GOT3 (cell line): ENCODE data around the gene ARHGAP6.
"Not testable (repeated sequence)": the region's sequence is repeated elsewhere in the genome, so short reads cannot be mapped to it uniquely, and the experiment has no call there.

Source experiments
- DNase-seq: peaks from one replicate; lab custom pipeline; 2025; ENCODE audit warnings: mixed read lengths; lab: John Stamatoyannopoulos, UW

ARHGAP6 gene

DNA sequence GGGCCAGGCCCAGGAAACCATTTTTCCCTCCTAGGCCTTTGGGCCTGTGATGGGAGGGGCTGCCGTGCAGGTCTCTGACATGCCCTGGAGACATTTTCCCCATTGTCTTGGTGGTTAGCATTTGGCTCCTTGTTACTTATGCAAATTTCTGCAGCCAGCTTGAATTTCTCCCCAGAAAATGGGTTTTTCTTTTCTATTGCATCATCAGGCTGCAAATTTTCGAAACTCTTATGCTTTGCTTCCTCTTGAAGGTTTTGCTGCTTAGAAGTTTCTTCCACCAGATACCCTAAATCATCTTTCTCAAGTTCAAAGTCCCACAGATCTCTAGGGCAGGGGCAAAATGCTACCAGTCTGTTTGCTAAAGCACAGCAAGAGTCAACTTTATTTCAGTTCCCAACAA is 430.3 kb downstream of the ARHGAP6 start:
- DNase-seq = not testable (repeated sequence)

DNA sequence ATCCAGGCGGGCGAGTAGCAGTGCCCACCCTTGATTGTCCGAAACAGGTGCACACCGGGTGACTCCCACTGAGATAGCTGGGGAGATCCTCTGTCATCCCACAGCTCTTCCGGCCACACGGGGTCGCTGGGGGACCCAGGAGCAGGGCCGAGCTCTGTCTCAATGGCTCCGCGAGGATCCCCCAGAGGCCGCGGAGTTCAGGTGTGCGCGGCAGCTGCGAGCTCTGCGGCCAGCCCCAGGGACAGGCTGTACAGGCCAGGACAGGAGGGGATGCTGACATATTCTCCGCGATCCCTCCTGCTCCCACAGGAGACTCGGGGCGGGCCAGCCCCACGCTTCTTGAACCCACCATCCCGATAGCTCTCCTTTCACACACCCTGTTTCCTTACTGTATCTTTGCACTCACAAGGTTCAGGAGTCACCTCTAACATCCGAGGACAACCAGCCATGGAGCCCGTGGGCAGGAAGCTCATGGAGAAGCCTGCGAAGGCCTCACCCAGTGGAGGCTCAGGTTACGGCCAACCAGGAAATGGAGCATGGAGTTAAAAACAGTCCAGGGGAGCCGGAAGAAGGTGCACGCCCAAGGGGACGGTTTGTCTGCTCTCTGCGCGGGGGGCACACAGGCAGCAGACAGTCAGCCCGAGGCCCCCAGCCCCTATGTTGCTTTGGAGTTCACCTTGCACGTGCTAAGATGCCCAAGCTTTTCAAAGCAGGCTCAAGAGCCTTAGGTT is 450.4 kb downstream of the ARHGAP6 start:
- DNase-seq = no peak

DNA sequence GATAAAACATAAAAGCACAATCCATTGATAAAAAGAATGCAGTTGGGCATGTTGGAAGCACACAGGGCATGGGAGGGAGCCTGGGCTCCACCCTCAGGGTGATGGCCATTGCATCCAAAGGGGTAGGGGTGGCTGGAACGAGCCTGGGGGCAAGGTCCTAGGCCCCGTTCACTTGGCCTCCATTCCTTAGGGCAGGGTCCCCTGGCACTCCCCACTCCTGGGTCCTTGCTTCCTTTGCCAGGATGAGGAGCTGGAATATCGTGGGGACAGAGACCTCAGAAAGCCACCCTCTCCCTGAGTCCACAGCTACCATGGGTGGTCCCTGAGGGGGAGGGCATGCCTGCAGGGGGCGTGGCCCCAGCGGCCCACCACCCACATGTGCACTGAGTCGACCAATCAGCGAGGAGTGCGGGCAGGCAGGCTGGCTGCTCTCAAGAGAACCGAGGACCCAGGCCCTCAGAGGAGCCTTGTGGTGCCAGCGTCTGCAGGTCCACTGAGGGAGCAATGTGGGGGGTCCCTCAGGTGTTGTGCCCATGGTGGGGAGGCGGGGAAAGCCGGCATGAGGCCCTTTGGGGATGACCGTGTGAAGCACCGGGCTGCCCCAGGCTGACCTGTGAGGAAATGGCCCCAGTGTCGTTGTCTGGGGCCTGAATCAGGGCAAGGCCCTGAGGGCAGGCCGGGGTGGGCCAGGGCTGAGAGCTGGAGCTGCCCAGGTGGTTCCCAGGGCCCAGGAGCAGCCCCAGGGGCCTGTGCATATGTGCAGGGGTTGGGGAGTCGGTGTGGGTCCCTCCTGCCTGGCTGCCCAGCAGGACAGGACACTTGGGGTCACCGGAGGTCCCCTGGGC is 451.2 kb downstream of the ARHGAP6 start:
- no peak for DNase-seq

GRCh38 chrX:11212741-11213140 is 453.0 kb downstream of the ARHGAP6 start:
- DNase-seq = no peak

DNA sequence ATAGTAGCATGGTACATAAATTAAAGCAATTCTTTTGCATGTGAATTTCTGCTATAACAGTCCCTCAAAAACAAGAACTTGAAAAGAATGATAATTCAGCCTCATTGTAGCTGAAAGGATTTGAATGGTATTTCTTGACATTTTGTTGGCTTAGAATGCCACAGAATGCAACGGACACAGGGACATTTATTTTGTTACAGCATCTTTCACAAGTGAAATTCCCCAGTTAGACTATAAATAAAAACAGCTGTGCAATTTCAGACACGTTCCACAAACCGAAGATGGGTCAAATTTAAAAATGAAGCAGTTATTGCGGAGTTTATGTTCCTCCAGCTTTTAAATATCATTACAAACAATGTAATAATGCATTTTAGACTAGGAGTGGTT is 455.3 kb downstream of the ARHGAP6 start:
- no peak for DNase-seq

DNA sequence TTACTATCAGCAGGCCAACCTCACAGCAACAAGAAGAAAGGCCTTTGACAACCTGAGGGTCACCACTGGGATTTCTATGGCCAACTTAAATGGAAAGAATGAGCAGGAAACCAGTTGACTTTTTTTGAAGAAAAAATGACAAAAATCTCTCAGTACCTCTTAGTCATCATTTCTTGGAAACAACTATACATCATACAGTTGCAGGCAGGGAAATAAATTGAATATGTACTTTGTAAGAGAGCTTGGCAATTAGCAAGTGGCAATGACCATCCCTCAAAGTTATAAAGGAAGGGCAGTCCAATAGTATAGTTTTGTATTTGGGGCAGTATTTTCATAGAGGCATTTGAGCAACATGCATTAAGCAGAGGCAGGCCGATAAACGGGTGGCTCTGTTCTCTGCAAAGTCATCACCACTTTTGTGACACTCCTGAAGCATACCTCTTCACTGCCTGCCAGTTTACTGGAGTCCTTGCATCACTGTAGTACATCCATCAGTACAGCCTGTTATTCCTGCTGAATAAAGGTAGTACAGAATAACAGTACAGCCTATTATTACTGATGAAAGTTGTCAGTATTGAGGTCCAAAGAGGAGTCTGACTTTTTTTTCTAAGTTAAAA is 455.8 kb downstream of the ARHGAP6 start:
- no peak for DNase-seq

DNA sequence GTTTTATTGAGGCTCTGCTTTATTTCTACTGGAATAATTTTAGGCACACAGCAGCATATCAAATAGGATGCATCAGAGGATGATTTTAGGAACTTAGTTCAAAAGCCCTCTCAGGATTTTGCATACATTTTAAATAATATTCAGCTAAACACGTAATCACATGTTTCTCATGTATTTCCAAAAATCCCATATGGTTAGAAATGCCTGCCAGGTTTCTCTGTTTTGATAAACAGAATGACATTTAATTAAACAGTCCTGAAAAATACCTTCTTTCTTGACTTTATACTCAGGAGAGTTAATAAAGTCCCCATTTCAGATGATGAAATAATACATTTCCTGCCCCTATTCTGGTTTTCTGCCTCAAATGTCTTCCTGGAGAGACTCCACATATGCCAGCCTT is 459.0 kb downstream of the ARHGAP6 start:
- DNase-seq = no peak

GRCh38 chrX:11205796-11206195 is 459.9 kb downstream of the ARHGAP6 start:
- no peak for DNase-seq

DNA sequence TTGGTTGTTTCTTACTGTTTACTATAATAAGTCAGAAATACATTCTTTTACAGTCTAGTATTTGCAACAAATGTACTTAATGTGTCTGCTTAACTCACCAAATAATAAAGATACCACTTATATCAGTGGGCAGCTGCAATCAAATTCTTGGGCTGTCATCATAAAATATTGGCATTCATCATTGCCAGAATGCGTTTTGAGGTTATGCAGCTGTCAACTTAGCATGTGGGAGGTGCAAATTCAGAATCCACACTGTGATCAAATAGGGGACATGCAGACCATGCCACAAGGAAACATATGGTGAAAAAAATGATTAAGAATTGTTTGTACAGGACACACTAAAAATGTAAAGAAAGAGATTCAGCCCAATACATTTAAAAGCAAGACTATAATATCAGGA is 468.0 kb downstream of the ARHGAP6 start:
- no peak for DNase-seq

DNA sequence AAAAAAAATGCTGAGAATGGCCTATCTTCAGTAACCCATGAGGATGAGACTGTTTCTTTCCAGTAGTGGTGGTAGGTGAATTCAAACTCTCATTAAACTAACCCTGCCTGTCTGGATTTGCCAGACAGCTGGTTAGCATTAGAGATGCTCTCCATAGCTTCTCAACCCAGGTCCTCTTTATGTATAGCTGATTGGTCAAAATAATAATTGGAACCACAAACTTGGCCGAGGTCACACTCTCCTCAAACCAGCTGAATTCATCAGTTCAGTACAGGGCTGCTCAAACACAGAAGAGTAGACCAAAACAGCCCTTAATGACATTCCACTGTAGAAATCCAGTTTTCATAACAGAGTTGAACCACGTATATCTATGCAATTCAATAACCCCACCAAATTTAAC is 469.2 kb downstream of the ARHGAP6 start:
- no peak for DNase-seq

- no peak for DNase-seq
Observed at GRCh38 chrX:11193035-11193469, 472.7 kb downstream of the ARHGAP6 start.

GRCh38 chrX:11190745-11191510 is 474.8 kb downstream of the ARHGAP6 start:
- no peak for DNase-seq

DNA sequence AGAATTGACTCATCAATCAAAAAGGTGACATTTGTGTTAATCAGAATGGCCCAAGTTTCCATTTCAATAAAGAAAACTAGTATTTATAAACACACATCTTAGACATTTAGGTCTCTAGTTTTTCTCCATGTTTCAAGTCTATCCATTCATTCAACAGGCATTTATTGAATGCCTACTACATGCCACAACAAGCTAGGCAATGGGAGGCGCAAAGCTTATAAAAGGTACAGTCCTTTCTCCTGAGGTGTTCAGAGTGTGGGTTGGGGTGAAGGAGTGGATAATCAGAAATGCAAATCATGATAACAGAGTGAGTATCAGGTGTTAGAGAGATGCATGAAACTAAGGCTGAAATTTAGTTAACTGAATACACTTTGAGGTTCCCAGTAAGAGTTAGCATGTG is 476.6 kb downstream of the ARHGAP6 start:
- DNase-seq = no peak

- no peak for DNase-seq
Observed at GRCh38 chrX:11188664-11189063, 477.1 kb downstream of the ARHGAP6 start.

DNA sequence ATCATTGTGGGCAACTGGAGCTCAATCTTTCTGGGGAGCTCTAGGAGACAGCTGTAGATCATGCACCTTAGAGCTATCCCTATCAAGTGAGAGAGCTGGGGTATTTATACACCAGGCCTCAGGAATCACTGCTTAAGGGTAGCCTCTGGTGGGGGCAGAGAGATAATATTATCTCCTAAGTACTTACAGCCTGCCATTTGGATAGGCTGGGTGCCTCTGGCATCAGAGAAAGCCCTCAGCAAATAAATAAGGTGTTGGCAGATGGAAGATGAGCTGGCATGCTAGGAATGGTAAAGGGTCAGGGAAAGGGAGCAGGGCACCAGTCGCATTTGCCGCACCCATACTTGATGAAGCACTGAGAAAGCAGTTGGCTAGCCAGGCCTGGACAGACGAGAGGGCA is 478.7 kb downstream of the ARHGAP6 start:
- no peak for DNase-seq

- DNase-seq = no peak
Observed at GRCh38 chrX:11185861-11186260, 479.9 kb downstream of the ARHGAP6 start.

- no peak for DNase-seq
Observed at GRCh38 chrX:11180571-11180970, 485.1 kb downstream of the ARHGAP6 start.

DNA sequence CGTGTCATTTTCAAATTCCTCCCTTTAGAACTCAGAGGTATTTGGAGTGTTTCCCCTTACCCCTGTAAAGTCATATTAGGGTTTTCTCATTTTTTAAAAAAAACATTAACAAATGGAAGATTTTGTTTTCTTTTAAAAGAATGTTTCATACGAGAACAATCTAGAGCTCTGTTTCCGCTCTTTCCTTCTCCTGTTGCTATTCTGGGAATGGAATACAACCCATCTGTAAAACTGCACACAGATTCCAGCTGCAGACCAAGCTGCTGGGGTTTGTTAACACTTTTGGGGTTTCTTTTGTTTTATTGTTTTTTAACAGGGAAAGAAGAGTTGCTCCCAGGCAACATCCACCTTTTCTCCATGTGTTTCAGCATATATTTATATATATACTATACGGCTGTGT is 493.3 kb downstream of the ARHGAP6 start:
- no peak for DNase-seq

- no peak for DNase-seq
Observed at GRCh38 chrX:11171956-11172355, 493.8 kb downstream of the ARHGAP6 start.

- no peak for DNase-seq
Observed at GRCh38 chrX:11164433-11164832, 501.3 kb downstream of the ARHGAP6 start.

GRCh38 chrX:11159149-11159548 is 506.6 kb downstream of the ARHGAP6 start:
- DNase-seq = no peak
